Hypothalamus (tissue), 51 donors: ENCODE data around the gene SELE.
"Not testable (repeated sequence)": the region's sequence is repeated elsewhere in the genome, so short reads cannot be mapped to it uniquely, and the experiment has no call there.

Source experiments
- DNase-seq, 51 donors: peaks; one replicate each; lab custom pipeline; 2025; lab: John Stamatoyannopoulos, UW

The SELE gene

DNA sequence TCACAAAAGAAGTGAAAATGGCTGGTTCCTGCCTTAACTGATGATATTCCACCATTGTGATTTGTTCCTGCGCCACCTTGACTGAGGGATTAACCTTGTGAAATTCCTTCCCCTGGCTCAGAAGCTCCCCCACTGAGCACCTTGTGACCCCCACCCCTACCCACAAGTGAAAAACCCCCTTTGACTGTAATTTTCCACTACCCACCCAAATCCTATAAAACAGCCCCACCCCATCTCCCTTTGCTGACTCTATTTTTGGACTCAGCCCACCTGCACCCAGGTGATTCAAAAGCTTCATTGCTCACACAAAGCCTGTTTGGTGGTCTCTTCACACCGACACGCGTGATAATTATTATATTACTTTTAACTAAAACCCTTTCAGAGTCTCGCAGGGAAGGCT, 45.5 kb downstream of the SELE start:
- not testable (repeated sequence) for DNase-seq

- DNase-seq = no peak
These were observed 50.2 kb downstream of the SELE start for GRCh38 chr1:169683661-169684060.

- DNase-seq = not testable (repeated sequence)
These were observed 50.7 kb downstream of the SELE start for GRCh38 chr1:169683168-169683567.

DNA sequence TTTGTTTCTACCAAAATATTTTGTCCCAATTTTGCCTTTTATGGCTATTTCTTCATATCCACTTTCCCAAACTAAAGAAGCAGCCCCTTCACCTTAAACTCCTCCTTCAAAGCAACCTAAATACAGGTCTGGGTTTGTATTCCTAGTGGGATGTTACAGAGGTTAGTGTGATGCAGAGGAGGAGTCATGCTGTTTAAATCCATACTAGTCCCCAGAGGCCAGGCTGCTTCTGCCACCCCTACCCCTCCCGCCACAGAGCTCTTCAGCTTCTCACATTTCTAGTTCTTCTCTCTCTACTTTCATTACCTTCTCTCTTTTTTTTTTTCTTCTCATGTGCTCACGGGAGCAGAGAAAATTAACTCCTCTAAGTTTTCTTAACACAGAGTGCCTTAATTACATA, 51.8 kb downstream of the SELE start:
- no peak for DNase-seq

- DNase-seq = no peak
These were observed 52.7 kb downstream of the SELE start for GRCh38 chr1:169681140-169681539.

- DNase-seq = no peak
These were observed 53.4 kb downstream of the SELE start for GRCh38 chr1:169680377-169681019.

- no peak for DNase-seq
These were observed 54.2 kb downstream of the SELE start for GRCh38 chr1:169679692-169680091.

GRCh38 chr1:169676001-169676400, 57.9 kb downstream of the SELE start:
- no peak for DNase-seq
